HG02884 (cell line): ENCODE measurements around the gene SLC26A4.

Experiments used
- ATAC-seq: cut with Tn5 transposase; IDR thresholded peaks from one replicate; pipeline ENCODE4 v1.9.1; 2021; ENCODE audit warnings: mild to moderate bottlenecking, moderate library complexity; ENCODE audit not compliant: unreplicated experiment

The SLC26A4 gene

GRCh38 chr7:107694386-107694785 is 33.8 kb downstream of the SLC26A4 start:
- no peak for ATAC-seq

- ATAC-seq = no peak
Measured at GRCh38 chr7:107696330-107696946, 35.8 kb downstream of the SLC26A4 start.

- ATAC-seq = no peak
Measured at GRCh38 chr7:107697321-107698049, 36.9 kb downstream of the SLC26A4 start.

- ATAC-seq = no peak
Measured at GRCh38 chr7:107700570-107700969, 39.9 kb downstream of the SLC26A4 start.

- no peak for ATAC-seq
Measured at GRCh38 chr7:107701191-107701590, 40.6 kb downstream of the SLC26A4 start.

- no peak for ATAC-seq
Measured at GRCh38 chr7:107703219-107703618, 42.6 kb downstream of the SLC26A4 start.

- no peak for ATAC-seq
Measured at GRCh38 chr7:107703872-107704271, 43.2 kb downstream of the SLC26A4 start.

GRCh38 chr7:107708956-107709355 is 48.3 kb downstream of the SLC26A4 start:
- ATAC-seq = no peak

- no peak for ATAC-seq
Measured at GRCh38 chr7:107711301-107711700, 50.7 kb downstream of the SLC26A4 start.

- ATAC-seq = no peak
Measured at GRCh38 chr7:107712025-107712424, 51.4 kb downstream of the SLC26A4 start.

GRCh38 chr7:107712896-107713295 is 52.3 kb downstream of the SLC26A4 start:
- no peak for ATAC-seq

- ATAC-seq = no peak
Measured at GRCh38 chr7:107715531-107715930, 54.9 kb downstream of the SLC26A4 start.

- no peak for ATAC-seq
Measured at GRCh38 chr7:107718456-107719193, 58.0 kb downstream of the SLC26A4 start.

- no peak for ATAC-seq
Measured at GRCh38 chr7:107721286-107721685, 60.7 kb downstream of the SLC26A4 start.

- no peak for ATAC-seq
Measured at GRCh38 chr7:107723255-107723654, 62.6 kb downstream of the SLC26A4 start.

- ATAC-seq = no peak
Measured at GRCh38 chr7:107725138-107725740, 64.6 kb downstream of the SLC26A4 start.

- no peak for ATAC-seq
Measured at GRCh38 chr7:107726356-107727130, 65.9 kb downstream of the SLC26A4 start.

GRCh38 chr7:107728276-107728675 is 67.6 kb downstream of the SLC26A4 start:
- ATAC-seq = no peak

GRCh38 chr7:107742678-107743566 is 82.3 kb downstream of the SLC26A4 start:
- ATAC-seq = peak; percentile 33
